GM18870 (cell line): ENCODE measurements around the gene TBC1D10A.

ENCODE experiments used
- ATAC-seq: cut with Tn5 transposase; IDR thresholded peaks from one replicate; pipeline ENCODE4 v1.9.1; 2021; ENCODE audit warnings: moderate library complexity; ENCODE audit not compliant: unreplicated experiment

Gene TBC1D10A

DNA sequence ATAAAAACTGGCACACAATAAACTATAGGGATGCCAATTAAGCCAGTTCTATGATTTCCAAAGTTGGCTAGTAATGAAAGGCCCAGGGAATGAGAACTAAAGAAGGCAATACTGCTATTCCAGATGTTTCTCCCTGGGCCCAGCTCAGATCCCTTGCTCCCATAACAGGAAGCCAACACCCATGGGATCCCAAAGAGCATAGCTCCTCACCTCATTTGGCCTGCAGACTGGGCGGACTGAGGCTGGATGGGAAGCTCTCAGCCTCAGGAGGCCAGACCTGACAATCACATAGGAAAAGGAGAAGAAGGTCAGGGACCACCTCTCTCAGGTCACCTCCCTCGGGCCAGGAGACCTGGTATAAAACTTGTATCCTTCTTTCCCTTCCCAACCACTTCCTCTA lies 5.3 kb downstream of the TBC1D10A start:
- ATAC-seq, result no peak

DNA sequence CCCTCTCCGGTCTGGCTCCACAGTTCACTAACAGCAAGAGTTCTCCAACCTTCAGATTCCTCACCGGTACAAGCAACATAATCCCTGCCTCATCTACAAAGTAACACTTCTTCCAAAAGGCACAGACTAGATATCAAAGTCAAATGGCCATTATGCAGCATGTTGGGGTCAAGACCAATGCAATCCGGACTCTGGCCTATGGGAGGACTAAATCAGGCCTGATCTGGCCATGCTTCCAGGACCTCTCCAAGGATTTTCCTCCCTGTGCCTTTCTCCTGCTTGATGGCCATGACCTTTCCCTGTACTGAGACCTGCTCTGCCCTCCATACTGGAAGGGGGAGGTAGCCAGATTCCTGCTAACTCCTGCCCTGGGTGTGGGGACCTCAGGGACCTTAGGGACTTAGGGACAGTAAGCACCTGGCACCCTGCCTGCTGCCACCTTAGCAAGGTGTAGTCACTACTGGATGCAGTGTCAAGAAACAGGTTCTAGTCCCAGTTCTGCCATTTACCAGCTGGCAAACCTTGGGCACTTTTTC lies 6.7 kb downstream of the TBC1D10A start:
- no peak for ATAC-seq

DNA sequence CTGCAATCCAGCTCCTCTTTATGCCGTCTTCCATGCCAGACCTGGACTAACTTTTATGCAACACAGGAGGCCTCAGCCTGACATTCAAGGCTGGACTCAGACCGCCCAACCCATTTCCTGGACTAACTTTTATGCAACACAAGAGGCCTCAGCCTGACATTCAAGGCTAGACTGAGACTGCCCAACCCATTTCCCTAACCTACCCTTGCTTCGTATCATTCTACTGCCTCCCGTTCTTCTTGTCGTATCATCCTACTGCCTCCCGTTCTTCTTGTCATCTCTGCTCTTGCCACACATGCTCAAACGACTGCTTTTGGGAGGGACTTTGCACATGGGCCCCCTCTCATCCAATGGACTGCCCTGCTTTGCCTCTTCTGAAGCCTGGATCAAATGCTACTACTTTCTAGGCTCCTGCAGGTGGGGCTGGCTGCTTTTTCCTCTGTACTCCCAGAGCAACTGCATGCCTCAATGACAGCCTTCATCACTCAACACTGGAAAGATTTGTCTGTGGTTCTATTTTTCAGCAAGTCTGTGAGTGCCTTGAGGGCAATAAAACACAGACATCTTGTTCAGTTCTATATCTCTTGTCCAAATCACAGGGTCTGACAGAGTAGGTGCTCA lies 7.8 kb downstream of the TBC1D10A start:
- ATAC-seq, result no peak

DNA sequence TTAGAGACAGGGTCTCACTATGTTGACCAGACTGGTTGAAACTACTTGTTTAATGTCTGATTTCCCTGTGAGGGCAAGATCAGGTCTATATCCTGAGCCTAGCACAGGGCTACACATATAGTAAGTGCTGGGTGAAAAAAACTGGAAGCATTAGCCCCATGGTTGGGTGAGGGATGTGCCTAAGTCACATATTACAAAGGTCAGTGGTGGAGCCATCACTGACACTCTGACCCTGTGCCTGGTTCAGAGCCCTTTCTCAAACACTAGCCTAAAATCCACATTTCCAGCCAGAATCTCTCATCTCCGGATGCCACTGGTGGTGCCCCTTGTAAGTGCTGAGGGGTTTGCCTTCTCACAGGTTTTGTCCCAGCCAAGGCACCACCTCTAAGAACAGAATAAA lies 9.0 kb downstream of the TBC1D10A start:
- no peak for ATAC-seq

DNA sequence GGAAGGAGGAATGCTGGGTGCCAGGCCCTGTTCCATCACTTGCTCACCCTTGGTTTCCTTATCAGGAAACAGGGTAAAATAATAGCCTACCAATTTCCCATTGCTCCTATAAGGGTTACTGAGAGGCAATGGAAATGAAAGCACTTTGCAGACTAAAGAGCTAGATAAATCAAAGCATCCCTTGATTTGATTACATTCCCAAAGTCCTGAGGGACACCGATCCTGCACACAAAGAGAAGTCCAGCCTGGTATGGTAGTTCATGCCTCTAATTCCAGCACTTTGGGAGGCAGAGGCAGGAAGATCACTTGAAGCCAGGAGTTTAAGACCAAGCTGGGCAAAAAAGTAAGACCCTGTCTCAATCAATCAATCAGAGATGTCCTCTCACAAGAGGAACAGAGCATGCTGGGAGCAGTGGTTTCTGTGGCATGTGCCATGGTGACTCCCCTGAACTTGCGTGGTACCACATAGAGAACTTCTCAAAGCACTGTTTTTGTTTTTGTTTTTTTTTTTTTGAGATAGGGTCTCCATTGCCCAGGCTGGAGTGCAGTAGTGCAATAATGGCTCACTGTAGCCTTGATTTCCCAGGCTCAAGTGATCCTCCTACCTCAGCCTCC lies 10.7 kb downstream of the TBC1D10A start:
- ATAC-seq, result no peak

DNA sequence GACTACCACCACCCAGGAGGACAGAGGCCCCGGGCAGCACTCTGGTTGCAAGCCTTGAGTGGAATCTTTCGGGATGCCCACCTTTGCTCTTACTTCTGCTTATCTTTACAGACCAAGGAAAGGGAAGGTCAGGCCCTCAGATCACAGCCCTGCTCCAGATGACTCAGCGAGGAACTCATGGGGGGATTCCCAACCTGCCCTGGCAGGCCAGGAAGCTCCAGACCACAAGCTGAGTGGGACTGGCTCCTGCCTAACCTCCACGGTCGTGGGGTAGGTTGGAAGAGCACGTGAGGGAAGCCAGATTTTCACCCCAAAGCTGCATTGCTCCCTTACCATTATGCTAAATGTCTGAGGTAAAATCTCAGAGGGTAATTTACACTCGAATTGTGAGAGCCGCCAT lies 11.8 kb downstream of the TBC1D10A start:
- peak; percentile 37 for ATAC-seq

DNA sequence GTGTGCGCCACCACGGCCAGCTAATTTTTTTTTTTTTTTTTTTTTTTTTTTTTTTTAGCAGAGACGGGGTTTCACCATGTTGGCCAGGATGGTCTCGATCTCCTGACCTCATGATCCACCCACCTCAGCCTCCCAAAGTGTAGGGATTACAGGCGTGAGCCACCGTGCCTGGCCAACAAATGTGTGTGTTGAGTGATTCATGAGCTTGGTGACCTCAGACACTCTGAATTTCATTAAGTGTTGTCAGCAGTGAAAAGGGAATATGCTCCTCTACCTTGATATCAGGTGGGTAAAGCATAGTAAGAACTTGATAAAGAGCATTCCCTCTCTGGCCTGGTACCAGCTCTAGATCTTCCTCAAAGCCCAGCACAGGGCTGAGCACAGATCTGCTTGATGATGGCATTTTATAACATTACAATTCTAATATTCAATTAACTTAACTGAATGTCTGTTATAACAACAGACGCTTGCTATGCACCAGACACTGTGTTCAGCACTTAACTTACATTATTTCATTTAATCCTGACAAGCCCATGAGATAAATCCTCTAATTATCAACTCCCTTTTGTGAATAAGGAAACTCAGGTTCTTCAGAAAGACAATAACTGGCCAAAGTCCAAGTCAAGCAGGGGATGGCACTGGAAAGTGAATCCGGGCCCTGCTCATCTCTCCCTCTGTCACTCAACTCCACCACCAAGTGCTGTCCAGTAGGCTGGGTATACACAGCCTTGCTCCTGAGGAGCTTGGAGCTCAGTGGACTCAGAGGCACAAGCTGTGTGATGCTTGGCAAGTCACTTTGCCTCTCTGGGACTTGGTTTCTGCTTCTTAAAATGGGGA lies 13.0 kb downstream of the TBC1D10A start:
- ATAC-seq, result no peak

DNA sequence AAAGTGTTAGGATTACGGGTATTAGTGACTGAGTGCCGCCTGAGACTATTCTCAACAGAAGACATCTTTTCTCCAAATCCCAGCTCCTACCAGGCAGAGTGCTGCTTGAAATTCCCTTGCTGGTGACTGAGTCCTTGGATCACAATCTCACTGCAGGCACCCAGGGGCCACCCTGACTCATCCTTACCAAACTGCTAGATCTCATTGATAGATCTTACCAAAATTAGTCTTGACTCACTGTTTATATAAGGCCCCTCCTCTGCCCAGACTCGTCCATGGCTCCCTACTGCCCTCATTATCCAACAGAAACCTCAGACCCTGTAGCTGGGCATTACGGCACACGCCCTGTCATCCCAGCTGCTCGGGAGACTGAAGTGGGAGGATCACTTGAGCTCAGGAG lies 14.7 kb downstream of the TBC1D10A start:
- ATAC-seq, result no peak

DNA sequence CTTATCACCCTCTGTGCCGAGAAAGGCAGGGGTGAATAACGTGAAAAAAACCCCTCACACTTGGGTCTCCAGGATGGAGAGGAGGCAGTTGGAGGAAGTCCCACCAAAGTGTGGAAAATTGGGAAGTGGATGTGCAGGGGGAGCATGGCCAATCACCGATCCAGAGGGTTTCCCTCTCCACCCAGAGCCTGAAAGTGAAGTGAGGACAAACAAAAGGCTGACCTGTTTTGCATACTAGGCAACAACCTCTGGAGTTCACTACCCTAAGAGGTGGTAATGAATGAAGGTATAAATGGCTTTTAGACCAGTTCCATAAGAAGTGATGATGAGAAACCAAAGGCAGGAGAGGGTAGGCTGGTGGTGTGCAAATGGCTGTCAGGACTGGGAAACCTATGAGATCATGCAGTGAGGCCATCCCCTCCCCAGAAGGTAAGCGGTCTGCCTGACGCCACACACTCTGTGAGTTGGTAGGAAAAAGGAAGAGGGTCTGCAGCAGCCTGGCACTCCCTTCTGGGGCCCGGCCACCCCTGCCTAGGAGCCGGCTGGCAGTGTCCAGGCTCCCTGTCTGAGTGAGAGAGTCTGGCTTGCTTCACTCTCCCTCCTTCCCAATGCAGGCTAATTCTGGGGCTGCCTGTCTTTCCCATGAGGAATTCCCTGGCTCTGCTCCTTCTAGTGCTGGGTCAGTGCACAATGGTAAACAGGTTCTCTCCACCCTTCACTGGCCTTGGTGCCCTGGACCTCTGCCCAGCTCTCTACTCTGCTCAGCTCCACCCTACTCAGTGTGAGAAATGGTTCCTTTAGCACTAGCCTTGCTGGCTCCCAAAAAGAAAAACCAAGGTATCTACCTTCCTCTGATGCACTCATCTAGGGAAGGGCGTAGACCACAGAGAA lies 15.6 kb downstream of the TBC1D10A start:
- ATAC-seq, result no peak

DNA sequence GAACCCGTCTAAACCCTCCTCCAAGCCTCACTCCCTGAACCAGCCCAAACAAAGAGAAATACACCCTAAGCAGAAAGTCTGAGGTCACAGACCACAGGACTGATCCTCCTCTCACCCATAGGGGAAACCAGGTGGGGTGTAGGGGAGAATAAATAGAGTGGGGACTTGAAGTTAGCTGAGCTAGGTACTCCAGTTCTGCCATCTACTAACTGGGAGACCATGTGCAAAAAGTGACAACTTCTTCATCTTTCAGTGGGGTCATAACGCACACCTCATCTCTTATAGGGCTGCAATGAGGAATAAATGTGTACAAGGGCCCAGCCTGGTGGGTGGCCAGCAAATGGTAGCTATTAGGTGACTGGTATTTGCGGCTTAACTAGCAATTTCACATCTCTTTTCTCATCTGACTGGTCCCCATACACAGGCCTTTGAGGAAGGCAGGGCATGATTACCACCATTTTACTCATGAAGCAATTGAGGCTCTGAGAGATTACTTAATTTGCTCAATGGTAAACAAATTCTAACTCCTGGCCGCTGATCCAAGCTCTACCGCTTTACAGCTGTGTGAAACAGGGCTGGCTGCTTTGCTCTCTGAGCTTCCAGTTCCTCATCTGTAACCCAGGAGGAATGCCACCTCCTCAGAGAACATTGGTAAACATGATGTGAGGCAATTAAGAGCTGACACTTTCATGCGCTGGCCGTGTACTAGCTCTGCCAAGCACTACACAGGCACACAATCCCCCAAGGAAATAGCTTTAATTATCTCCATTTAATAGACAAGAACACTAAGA lies 16.6 kb downstream of the TBC1D10A start:
- ATAC-seq, result no peak

DNA sequence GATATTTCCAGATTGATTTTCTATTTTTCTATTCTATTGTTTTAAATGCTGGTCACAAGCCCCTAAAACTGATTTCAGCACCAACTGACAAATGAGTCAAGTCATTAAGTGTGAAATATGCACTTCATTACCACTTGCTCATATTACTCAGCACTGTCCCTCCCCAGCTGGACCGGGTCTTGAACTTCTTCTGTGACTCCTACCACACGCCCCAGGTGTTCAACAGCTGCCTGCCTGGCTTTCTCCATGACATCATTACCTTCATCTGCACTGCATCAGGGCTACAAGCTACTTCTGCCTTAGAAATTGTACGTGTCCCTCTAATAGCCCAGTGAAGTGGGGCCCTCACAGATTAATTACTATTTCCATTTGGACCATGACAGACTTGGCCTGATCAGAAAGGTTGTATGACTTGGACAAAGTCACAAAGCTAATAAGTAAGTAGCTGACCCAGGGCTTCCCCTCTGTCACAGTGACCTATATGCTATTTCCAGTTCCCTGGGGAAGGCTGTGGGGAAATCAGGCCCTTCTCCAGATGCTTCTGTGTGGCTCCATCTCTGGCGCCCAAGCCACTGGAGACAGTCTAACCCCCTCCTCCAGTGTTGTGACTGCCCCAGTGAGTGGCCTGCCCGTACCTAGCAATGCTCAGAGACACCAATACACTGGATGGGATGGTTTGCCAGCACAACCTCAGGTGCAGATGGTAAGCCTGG lies 18.1 kb downstream of the TBC1D10A start:
- peak; percentile 31 for ATAC-seq

DNA sequence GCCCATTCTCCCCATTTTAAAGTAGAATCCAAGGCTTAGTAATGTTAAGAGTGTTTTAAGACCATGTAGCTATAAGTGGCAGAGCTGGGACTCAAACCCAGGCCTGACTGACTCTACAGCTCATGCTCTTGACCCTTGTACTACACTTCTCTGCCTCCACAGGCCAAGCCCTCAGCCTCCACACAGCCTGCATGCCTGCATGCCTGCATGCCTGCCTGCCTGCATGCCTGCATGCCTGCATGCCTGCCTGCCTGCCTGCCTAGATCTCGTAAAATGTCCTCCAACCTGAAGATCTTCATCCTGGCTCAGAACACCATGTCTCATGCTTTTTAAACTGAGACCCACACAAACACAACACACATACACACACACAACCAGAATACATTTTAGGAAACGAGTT lies 18.6 kb downstream of the TBC1D10A start:
- no peak for ATAC-seq

DNA sequence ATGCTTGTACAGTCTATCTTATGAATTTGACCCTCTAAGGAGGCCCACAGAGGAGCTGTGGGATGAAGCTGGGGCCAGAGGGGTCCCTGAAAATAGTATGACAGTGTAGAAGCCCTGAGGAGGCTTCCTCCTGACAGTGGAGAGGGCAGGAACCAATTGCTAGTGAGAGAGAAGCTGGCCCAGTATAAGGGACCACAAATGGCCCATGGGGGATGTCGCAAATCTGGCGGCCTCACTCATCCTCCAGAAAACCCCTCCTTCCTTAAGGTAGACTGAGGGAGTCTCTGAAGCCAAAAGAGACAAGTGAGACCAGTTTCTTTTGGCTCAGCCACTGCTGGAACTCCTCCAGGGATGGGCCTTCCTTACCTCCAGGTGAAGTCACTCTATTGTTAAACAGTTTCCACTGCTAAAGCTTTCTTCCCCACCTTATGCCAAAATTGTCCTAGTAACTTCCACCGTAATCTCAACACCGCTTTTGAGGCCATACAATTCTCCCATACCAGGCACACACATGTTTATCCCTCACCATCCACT lies 19.6 kb downstream of the TBC1D10A start:
- no peak for ATAC-seq

DNA sequence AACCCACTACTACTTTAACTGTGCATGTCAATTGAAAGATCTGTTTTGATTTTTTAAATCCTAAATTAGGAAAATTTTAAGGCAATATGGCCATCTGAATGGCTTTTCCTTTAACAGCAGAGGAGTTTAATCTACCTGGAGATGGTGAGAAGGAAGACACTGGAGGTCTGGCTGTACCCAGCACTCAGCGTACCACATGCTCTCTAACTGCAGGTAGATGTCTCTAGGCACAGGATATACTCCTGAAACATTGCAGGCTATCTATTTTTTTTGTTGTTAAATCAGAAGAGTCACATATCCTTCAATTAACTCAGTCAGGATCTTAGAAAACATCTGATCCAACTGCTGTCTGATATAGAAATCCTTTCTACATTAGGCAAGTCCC lies 20.1 kb downstream of the TBC1D10A start:
- ATAC-seq, result no peak

DNA sequence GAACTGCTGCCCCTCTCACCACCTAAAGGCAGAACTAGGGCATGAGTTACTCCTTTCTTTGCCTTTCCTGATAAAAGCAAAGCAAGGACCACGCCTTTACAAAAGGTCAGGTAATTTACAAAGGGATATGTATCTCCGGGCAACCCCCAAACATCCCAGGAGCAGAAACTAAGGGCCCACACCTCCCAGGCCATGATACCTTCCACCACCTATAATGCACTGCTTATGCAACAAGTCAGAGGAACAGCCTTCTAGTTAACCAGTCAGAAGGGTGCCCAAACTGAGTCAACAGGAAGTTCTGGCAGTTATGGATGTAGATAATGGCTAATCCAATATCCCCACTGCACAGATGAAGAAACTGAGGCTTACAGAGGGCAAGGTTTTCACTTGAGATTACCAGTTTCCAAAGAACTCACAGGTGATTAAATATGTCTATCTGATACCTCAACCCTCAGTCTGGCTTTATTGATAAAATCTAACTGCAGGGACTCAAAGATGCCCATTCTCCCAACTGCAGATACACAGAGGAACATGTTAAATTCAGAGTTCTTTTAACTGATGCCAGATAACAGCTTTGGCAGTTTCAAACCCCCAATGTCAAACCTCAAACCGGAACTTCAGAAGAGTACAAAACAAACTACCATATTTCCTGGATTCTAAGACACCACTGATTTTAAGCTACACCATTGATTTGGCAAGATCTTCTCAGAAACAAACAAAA lies 20.7 kb downstream of the TBC1D10A start:
- no peak for ATAC-seq

DNA sequence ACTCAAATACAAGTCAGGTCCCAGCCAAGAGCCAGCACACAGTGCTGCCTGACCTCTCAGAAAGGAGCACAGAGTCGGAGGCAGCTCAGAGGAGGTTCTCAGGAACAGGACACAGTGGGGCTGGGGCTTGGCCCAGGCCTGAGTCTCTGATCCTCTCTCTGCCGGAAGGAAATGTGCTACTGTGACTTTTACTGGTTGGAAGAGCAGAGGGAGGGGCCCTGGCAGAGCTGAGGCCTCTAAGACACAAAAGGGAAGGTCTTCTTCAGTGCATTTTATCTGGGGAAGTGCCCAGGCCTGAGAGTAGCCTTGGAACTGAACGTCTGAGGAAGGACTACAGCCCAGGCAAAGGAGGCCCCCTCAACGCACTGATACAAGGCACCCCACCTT lies 21.2 kb downstream of the TBC1D10A start:
- no peak for ATAC-seq

DNA sequence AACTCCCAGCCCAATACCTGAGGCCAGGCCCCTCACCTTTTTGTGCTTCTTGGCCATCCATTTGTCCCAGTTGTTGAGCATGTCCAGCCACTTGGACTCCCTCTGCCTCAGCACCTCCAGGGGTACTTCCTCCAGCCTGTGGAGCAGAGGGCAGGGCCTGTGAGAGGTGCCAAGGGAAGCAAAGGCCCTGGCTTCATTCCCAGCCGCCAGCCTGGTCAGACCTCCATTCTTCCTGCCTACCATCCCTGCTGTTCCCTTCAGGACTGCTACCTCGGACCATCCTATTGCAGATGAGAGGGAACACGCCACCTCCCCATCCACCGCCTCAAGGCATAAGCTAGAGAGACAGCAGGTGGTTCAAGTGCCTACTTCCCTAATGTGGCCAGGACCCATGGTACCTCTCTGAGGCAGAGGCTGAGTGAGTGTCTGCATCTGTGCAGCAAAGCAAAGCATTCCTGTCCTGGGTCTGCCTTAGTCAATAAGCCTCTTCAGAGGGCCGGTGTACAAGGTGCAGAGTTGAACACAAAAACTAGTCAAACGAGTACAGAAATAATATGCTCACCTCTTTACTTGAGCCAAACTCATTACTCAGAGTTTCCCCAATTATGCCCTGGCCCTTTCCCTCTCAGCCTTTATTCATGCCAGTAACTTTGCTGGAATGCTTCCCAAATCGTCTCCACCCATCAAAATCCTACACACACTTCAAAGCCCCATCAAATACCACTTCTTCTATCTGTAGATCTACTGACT lies 22.1 kb downstream of the TBC1D10A start:
- no peak for ATAC-seq

DNA sequence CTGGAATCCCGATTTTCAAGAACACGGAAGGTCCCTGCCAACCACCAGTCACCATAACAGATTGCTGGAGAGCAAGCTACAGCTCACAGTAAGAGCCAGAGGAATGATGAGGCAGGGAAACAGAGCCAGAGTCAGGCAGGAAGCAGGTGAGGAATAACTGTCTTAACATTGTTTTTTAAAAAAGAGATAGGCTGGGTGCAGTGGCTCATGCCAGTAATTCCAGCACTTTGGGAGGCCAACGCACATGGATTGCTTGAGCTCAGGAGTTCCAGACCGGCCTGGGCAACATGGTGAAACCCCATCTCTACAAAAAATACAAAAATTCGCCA lies 24.0 kb downstream of the TBC1D10A start:
- no peak for ATAC-seq
